Stimulated activated CD4-positive, alpha-beta T cell treated with anti-CD3 and anti-CD28 coated beads, Interleukin-12 subunit alpha, Interleukin-12 subunit beta, amount 100 ng/mL, for 24 hours (primary cell): ENCODE results near the gene LRRC14B.
"Not testable (repeated sequence)": the region's sequence is repeated elsewhere in the genome, so short reads cannot be mapped to it uniquely, and the experiment has no call there.

Experiments used
- DNase-seq, 2 experiments: peaks; one replicate each; pipeline ENCODE4 v3.0.0-alpha.2; 2020; ENCODE audit warnings: low read depth in 2 of 2

LRRC14B gene

GRCh38 chr5:237931-238330, 46.6 kb downstream of the LRRC14B start:
- DNase-seq = not testable (repeated sequence)

DNA sequence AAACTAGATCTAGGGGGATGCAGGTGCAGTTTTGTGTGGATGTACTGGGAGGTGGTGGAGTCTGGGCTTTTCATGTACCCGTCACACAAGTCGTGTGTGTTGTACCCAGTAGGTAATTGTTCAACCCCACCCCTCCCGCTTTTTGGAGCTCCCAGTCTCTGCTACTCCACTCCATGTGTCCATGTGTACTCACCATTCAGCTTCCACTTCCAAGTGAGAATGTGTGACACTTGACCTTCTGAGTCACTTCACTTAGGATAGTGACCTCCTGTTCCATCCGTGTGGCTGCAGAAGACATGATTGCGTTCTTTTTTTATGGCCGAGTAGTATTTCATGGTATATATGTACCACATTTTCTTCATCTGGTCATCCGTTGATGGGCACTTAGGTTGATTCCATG, 49.3 kb downstream of the LRRC14B start:
- not testable (repeated sequence) for DNase-seq

DNA sequence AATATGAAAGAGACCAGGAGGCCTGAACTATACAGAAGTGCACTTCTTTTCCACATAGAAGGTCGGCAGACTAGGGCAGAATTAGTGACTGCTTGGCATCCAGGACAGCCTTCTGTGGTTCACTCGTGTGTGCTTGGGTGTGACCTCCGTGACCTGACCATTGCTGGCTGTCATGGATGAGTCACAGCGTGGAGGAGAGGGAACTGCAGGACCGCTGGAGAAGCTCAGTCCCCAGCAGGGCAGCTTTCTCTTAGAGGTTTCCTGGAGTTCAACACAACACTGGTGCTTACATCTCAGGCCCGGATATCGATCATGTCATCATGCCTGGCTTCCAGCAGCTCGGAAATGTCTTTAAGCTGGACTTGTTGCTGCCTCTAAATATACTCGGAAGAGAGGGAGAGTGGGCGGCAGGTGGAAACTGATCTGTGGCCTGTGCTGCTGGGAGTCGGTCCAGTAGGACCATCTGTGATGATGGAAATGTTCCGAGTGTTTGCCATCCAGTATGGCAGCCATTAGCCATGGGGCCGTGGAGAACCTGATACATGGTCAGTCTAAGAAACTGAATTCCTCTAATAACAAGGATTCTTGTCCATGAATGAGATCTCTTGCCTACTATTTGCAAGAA, 49.9 kb downstream of the LRRC14B start:
- DNase-seq = not testable (repeated sequence)

GRCh38 chr5:243683-244367, 52.5 kb downstream of the LRRC14B start:
- DNase-seq = peak in 1 of 2 experiments; percentile 22

DNA sequence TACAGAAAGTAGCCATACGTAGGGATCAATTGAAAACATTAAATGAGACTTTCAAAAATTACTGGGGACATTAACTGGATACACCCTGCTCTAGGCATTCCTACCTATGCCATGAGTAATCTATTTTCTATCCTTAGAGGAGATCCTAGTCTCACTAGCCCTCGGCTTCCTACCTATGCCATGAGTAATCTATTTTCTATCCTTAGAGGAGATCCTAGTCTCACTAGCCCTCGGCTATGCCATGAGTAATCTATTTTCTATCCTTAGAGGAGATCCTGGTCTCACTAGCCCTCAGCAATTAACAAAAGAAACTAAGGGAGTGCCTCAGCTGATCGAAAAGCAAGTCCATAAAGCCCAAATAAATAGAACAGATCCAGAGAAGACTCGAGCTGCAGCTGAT, 54.4 kb downstream of the LRRC14B start:
- not testable (repeated sequence) for DNase-seq
